ENCODE results near the gene FLT1.

Gene FLT1

DNA sequence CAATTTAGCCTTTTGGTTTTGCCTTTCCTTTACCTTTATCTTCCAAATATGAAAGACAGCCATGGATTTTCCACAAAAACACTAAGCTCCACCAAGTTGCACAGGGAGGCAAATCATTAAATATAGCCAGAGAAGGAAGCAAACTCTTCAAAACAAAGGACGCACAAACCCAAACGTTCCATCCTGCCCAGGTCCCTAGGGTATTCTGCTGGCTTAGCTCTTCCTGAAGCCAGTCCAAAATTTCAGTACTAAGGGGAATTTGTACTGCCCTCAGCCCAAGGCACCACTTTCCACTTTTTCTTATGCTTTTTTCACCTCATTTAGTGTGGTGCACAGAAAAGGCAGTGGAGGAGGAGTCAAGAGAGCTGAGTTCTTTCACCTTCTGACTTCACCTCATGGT lies 169.9 kb downstream of the FLT1 start:
- no peak for TF ChIP-seq ZNF274 (IDR thresholded peaks at IDR 0.05; ENCODE audit: low read depth, low read length)
- H3K4me3 ChIP-seq (ENCODE audit: low read length), result no peak overlapping the region

DNA sequence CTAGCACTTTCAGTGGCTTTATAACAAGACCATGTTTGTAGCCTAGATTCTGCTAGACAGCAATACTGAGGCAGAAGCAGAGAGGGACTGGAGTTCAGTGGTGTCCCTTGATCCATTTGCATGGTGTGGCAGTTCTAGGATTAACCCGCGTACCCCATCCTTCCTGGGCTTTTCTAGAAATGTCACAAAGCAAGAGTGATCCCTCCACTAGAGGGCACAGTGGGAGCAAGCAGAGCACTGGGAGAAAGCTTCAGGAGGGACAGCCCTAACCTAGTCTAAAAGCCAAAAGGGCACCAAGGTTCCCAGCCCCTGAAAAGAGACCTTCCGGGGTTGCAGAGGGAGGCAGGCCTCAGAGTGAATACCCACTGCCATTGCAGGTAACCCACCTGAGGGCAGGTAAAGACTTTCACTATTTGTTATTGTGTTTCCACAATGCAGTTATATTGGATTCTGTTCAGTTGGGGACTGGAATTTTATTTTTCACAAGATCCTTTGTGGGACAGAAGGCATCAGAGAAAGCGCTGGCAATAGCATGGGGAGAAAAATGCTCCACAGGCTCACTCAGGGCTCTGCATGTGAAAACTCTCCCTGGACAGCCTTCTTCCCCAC lies 170.6 kb downstream of the FLT1 start:
- no peak for TF ChIP-seq ZNF274 (IDR thresholded peaks at IDR 0.05; ENCODE audit: low read depth, low read length)
- no peak overlapping the region for H3K4me3 ChIP-seq (ENCODE audit: low read length)

DNA sequence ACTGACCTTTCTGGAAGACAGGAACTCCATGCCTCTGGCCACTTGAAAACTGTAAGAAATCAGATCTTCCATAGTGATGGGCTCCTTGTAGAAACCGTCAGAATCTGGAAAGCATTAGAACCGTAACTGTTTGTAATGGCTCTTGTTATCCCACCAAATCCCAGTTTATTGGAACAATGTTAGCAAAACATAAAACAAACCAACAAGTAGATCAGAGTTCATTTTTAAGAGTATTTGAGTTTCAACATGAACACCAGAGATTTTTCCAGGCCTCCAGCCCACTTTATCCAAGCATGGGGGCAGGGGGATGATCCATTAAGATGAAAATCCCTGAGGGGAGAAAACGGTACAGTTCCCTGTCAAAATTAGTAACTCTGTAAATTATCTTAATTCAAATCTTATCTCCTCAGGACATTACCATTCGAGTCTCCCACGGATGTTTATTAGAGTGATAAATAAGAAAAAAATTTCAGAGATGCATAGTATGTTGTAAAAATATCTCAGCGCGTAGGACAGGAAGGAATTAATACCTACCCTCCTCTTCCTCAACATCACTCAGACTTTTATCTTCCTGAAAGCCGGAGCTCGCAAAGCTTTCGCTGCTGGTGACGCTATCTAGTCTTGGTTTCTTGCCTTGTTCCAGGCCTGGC lies 172.5 kb downstream of the FLT1 start:
- H3K4me3 ChIP-seq (ENCODE audit: low read length), result no peak overlapping the region
- no peak for TF ChIP-seq ZNF274 (IDR thresholded peaks at IDR 0.05; ENCODE audit: low read depth, low read length)

DNA sequence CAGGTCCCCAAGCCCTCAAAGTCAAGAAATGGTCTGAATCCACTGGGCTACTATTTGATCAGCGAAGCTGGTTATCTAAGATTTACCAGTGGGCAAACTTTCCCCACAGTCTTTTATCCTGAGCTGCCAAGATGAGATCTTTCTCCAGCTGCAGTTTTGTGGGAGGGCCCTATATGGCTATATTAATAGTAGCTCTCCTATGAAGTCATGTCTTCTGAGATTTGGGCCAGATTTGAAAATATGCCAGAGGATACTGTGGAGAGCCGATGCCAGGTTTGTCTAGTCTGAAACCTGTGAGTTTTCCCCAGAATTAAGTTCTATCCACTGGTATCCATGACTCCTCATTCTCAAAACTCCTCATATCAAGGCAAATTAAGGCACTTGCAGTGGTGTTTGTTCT lies 173.2 kb downstream of the FLT1 start:
- H3K4me3 ChIP-seq (ENCODE audit: low read length), result no peak overlapping the region
- TF ChIP-seq ZNF274 (IDR thresholded peaks at IDR 0.05; ENCODE audit: low read depth, low read length), result no peak

DNA sequence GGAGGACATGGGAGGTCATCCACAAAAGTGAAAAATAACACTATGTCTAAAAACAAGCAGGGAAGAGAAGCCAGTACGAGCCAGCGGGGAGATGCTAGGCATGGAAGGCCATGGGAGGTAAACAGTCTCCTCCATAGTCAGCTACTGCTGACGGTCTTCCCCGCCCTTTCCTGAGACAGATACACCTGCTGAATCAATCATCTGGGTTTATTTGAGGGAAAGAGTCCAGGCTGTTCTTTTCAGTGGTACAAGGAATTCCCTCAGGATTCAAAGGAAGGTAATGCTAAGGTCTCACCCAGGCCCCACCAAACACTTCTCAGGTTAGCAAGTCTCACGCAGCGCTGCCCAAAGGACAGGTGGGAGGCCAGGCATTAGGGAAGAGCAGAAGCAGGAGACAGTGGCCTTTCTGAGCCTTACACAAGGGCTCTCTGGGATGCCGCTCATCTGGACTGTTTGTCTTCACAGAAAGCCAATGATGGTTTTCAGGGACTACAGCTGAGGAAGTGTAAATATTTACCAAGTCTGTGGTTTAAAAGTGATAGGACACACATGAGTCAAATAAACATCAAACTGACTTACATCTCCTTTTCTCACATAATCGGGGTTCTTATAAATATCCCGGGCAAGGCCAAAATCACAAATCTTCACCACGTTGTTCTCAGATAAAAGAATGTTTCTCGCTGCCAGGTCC lies 173.9 kb downstream of the FLT1 start:
- no peak for TF ChIP-seq ZNF274 (IDR thresholded peaks at IDR 0.05; ENCODE audit: low read depth, low read length)
- no peak overlapping the region for H3K4me3 ChIP-seq (ENCODE audit: low read length)

DNA sequence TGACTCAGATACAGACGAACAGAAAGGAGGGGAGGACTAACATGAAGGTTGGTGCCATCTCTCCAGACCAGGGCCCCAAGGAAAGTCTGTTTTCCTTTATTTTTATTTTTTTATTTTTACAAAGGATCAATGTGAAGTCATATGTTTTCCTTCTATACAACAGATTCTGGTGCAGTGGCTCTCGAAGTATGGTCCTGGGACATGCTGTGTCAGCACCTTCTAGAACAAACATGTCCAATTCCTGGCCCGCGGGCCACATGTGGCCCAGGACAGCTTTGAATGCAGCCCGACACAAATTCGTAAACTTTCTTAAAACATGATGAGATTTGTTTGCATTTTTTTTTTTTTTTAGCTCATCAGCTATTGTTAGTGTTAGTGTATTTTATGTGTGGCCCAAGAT lies 174.7 kb downstream of the FLT1 start:
- no peak overlapping the region for H3K4me3 ChIP-seq (ENCODE audit: low read length)
- no peak for TF ChIP-seq ZNF274 (IDR thresholded peaks at IDR 0.05; ENCODE audit: low read depth, low read length)

DNA sequence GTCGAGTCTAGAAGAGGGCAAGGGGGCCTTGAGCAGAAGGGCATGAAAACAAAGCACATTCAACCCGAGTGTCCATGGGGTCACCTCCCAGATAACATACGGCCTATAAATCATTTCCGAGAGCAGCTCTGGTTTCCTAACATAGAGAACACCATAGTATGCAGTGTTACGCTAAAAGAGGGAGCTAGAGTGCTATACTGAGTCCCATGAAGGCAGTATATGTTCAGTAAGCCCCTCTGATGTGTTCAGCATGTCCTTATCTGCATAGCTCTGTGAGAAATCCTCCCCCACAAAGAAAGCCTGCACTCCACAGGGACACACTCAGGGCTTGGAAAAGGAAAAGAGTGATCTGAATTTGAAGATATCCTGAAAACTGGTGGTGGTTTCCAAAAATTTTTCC lies 175.4 kb downstream of the FLT1 start:
- TF ChIP-seq ZNF274 (IDR thresholded peaks at IDR 0.05; ENCODE audit: low read depth, low read length), result no peak
- no peak overlapping the region for H3K4me3 ChIP-seq (ENCODE audit: low read length)

DNA sequence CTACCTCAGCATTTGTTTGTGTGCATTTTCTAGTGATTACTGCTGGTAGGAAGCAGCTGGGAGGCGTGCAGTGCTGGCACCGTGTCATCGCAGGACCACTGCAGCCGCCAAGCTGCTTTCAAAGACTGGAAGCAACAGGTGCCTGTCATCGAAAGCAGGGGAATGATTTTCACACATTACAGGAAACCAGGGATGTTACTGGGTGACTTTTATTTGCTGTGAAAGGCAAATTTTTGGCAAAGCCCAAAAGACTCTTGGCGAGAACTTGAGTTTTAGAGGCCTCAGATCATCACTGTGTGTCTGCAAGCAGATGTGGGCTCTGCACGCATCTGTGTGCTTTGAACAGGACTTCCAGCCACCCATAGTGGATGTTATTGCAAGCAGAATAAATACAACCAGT lies 176.4 kb downstream of the FLT1 start:
- TF ChIP-seq ZNF274 (IDR thresholded peaks at IDR 0.05; ENCODE audit: low read depth, low read length), result no peak
- H3K4me3 ChIP-seq (ENCODE audit: low read length), result no peak overlapping the region

DNA sequence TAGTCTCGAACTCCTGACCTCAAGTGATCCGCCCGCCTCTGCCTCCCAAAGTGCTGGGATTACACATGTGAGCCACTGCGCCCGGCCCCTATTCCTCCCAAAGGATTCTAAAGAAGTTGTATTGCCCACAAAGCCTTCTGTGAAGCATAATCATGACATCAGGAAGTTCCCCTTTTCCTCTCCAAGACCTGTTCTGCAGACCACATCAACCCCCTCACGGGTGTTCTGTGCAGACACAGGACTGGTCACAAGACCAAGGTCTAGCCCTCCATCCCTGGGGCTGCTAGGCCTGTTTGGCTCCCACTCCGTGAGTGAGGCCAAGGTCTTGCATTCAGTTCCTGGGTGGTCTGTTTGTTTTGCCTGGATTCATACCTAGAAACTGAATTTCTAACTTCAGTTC lies 178.1 kb downstream of the FLT1 start:
- no peak overlapping the region for H3K4me3 ChIP-seq (ENCODE audit: low read length)
- no peak for TF ChIP-seq ZNF274 (IDR thresholded peaks at IDR 0.05; ENCODE audit: low read depth, low read length)

DNA sequence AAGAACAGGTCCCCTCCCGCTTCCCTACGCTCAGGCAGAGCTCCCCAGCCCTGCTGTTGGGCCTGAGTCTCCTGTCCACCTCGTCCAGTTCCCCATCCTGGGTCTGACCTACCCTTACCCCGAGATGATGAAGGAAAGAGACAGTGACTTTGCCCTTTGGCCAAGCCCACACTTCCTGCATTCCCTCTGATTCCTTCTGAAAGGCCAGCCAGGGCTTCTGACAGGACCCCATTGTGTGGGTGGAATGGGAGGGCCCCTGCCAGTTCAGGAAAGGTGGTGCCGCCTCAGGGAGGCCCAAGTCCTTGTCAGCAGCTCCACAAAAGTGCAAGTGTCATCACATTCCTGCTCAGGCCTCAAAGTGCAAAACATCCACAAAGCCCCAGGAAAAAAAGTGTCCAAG lies 178.8 kb downstream of the FLT1 start:
- no peak overlapping the region for H3K4me3 ChIP-seq (ENCODE audit: low read length)
- no peak for TF ChIP-seq ZNF274 (IDR thresholded peaks at IDR 0.05; ENCODE audit: low read depth, low read length)

DNA sequence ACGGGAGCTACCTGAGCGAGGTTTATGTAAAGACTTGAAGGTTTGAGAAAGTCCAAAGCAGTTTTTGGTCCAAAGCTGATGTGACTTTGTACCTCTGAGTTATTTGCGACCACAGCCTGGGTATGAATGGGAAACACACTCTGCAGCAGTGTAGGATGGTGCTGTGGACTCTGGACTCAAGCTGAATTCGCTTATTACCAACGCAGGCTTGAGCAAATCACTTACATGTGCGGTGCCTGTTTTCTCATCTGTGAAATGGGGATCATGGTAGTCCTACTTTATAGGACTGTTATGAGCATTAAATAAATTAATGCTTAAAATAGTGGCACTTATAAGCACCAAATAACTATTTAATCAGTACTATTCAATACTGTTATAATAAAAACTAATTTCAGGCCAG lies 180.0 kb downstream of the FLT1 start:
- no peak for TF ChIP-seq ZNF274 (IDR thresholded peaks at IDR 0.05; ENCODE audit: low read depth, low read length)
- H3K4me3 ChIP-seq (ENCODE audit: low read length), result no peak overlapping the region

DNA sequence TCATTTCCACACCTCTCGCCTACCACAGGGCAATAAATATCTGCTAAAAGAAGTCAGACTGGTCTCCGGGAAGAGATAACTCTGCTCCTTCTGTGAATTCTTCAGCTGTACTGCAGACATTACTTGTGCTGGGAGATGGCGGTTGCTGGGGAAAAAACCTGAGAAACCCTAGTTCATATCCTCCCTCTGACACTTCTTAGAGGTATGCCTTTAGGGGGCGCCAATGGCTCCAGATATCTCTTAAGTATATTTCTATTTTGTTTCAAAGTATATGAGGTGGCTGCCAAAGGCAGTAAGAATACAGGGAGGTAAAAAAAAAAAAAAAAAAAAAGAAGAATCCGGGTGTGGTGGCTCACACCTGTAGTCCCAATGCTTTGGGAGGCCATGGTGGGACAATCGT lies 181.3 kb downstream of the FLT1 start:
- TF ChIP-seq ZNF274 (IDR thresholded peaks at IDR 0.05; ENCODE audit: low read depth, low read length), result no peak
- H3K4me3 ChIP-seq (ENCODE audit: low read length), result no peak overlapping the region

DNA sequence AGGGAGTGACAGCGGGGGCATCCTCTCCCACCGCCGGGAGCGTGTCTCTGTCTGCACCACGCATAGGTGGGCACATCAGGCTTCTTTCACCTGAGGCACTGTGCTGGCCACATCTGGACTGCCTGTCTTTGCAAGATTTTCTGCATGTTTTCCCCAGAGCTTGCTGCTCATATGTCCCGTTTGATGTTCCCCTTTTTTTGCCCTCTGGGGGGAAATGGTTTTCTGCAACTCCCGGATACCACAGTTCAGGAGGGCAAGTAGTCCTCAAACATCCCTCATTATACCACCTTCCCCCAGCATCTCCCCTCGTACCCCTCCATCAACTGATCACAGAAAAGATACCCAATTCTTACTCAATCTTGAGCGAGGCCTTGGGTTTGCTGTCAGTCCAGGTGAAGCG lies 188.6 kb downstream of the FLT1 start:
- TF ChIP-seq ZNF274 (IDR thresholded peaks at IDR 0.05; ENCODE audit: low read depth, low read length), result no peak
- no peak overlapping the region for H3K4me3 ChIP-seq (ENCODE audit: low read length)

DNA sequence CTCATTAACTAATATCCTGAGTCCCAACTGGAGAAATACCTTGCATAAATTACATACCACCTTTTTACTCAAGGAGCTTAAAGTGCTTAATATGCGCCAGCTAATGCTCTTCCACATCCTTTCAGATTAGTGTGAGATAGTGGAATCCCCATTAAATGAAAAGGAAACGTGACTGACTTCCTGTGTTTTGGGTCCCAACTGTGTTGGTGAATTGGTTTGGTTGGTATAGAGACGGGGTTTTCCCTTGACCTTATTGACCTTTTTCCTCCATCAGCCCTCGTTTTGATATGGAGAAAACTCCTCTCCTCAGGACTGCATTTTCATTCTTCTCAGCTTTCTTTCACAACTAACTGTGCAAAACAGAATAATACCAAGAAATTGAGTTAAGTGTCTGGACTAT lies 193.1 kb downstream of the FLT1 start:
- no peak for TF ChIP-seq ZNF274 (IDR thresholded peaks at IDR 0.05; ENCODE audit: low read depth, low read length)
- no peak overlapping the region for H3K4me3 ChIP-seq (ENCODE audit: low read length)

DNA sequence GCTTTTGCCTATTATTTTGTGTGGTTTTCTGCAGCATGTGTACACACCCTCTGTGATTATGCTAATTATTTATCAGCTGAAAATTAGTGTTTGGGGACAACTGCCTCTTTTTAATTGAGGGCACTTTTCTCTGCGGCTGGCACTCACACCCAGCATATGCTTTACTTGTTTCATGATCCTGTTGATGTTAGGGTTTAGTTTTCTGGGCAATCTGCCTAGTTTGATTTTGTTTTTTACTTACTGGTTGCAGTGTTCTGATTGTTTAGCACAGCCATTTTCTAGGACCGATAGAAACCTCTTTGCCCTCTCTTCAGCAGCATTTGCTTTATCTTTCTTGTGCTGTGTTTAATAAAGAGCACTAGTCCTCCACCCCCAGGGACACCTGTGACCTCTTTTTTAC lies 195.0 kb downstream of the FLT1 start:
- TF ChIP-seq ZNF274 (IDR thresholded peaks at IDR 0.05; ENCODE audit: low read depth, low read length), result no peak
- H3K4me3 ChIP-seq (ENCODE audit: low read length), result no peak overlapping the region

Measured in GM08714 (cell line).